Measurements from ENCODE around the gene GOLGA1. TPM values are rescaled to one million over a fixed set of nuclear protein-coding genes. Genes with fewer than 3 reads are reported as not detected.

The GOLGA1 gene
- total and polyA plus RNA-seq, 10 of the 15 experiments (the other 5 are each of a cell fraction or from before 2014, with no cell fraction given): 2.9 to 14.1 (median 8.1) TPM

DNA sequence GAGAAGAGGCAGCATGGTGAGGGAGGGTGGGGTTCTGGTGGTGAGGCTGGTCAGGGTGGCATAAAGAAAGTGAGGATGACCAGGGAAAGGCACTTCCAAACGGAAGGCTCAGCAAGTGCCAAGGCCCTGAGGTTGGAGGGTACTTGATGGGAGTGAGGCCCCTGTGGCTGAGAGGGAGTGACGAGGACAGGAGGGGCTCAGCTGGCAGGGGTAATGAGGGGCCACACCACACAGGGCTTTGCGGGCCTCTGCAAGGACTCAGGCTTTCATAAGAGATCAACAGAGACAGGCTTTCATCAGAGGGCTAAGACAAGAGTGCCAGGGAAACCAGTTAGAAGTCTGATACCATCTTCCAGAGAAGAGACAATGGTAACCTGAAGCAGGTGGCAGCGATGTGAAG, 55.3 kb downstream of the GOLGA1 start (continued):
- TF ChIP-seq CHD2 (IDR thresholded peaks at IDR 0.05; ENCODE audit: borderline replicate concordance, low read depth, low read length) (no peak), TARDBP (IDR thresholded peaks at IDR 0.05; ENCODE audit: borderline replicate concordance) (no peak), ASH2L (IDR thresholded peaks at IDR 0.05; ENCODE audit: borderline replicate concordance, low read depth) (no peak), CHD4 (IDR thresholded peaks at IDR 0.05) (no peak)

GRCh38 chr9:124884376-124884775, 56.5 kb downstream of the GOLGA1 start:
- BruUV-seq (replicated peaks): no TSS peak
- ATAC-seq (no peak), FAIRE-seq (no peak), DNase-seq (ENCODE audit: low read depth, low spot score) (no peak)
- intact Hi-C loops (cut with micrococcal nuclease; ENCODE audit: unreplicated experiment) (no loop called here), in situ Hi-C loops (cut with MboI) (no loop called here)
- TF ChIP-seq SMARCA5 (IDR thresholded peaks at IDR 0.05): no peak
- no peak for TF ChIP-seq MLLT1 (IDR thresholded peaks at IDR 0.05)
- TF ChIP-seq HSF1 (IDR thresholded peaks at IDR 0.05; ENCODE audit: low read depth, low read length): no peak
- TF ChIP-seq ASH2L (IDR thresholded peaks at IDR 0.05; ENCODE audit: borderline replicate concordance, low read depth): no peak
- TF ChIP-seq, protein P1, sequence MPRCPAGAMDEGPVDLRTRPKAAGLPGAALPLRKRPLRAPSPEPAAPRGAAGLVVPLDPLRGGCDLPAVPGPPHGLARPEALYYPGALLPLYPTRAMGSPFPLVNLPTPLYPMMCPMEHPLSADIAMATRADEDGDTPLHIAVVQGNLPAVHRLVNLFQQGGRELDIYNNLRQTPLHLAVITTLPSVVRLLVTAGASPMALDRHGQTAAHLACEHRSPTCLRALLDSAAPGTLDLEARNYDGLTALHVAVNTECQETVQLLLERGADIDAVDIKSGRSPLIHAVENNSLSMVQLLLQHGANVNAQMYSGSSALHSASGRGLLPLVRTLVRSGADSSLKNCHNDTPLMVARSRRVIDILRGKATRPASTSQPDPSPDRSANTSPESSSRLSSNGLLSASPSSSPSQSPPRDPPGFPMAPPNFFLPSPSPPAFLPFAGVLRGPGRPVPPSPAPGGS (IDR thresholded peaks at IDR 0.05; ENCODE audit: borderline replicate concordance, insufficient read depth, low read depth, low read length, poor library complexity, severe bottlenecking): no peak
- no peak for TF ChIP-seq RUNX3 (IDR thresholded peaks at IDR 0.05; ENCODE audit: low read length)
- TF ChIP-seq RBBP5 (conservative IDR thresholded peaks at IDR 0.05): no peak
- no peak for TF ChIP-seq TCF3 (IDR thresholded peaks at IDR 0.05; ENCODE audit: borderline replicate concordance, insufficient read depth, low read depth, low read length)
- no peak for TF ChIP-seq EZH2 (IDR thresholded peaks at IDR 0.05; ENCODE audit: borderline replicate concordance, control insufficient read depth, low read depth, low read length)
- no peak overlapping the region for H3K4me2 ChIP-seq (ENCODE audit: control insufficient read depth, insufficient read depth)
- no peaks in the 10 kb centered on the region for H3K79me2 ChIP-seq (ENCODE audit: control insufficient read depth, insufficient read depth, low read length)
- ChIA-PET POLR2A (no interaction called here), SMC1A (ENCODE audit: uncharacterized antibody, unreplicated experiment) (no interaction called here), RAD21 (ENCODE audit: unreplicated experiment) (no interaction called here), CTCF (no interaction called here)
- H4K20me1 ChIP-seq (ENCODE audit: control insufficient read depth, insufficient read depth): no peaks in the 10 kb centered on the region
- H2AFZ ChIP-seq (ENCODE audit: control insufficient read depth, low read depth, low read length): no peak overlapping the region
- H3K36me3 ChIP-seq (ENCODE audit: control insufficient read depth in 2 of 2, insufficient read depth in 2 of 2, low read length in 1 of 2): peaks cover 15 to 22% of the 10 kb centered on the region in 2 experiments
- H3K9ac ChIP-seq (ENCODE audit: control insufficient read depth, insufficient read depth, low read length): no peak overlapping the region
- no peaks in the 10 kb centered on the region for H3K27me3 ChIP-seq (replicated peaks in 1 of 2; ENCODE audit: control insufficient read depth in 2 of 2, insufficient read depth in 2 of 2, low read length in 1 of 2)
- H3K27ac ChIP-seq (ENCODE audit: control insufficient read depth, insufficient read depth): no peak overlapping the region
- H3K9me3 ChIP-seq (replicated peaks; ENCODE audit: control insufficient read depth, insufficient read depth, low read length): no peaks in the 10 kb centered on the region
- H3K4me1 ChIP-seq (ENCODE audit: control insufficient read depth, insufficient read depth, low read length): peaks cover 6% of the 10 kb centered on the region
- WGBS (ENCODE audit: insufficient coverage, insufficient replicate concordance, low lambda C conversion rate, missing lambda C conversion rate): 54% methylated on average over 4 of the region's 4 CpGs
- no peak overlapping the region for H3K4me3 ChIP-seq
